Activated CD4-positive, CD25-positive, alpha-beta regulatory T cell (primary cell): ENCODE data around the gene ALB.

ENCODE experiments used
- DNase-seq, 4 experiments: peaks; one replicate each; lab custom pipeline; 2025; lab: John Stamatoyannopoulos, UW

The ALB gene

GRCh38 chr4:73451981-73452747 is 48.1 kb downstream of the ALB start:
- no peak for DNase-seq

- no peak for DNase-seq
Measured at GRCh38 chr4:73452953-73453700, 49.0 kb downstream of the ALB start.

GRCh38 chr4:73453701-73454005 is 49.6 kb downstream of the ALB start:
- no peak for DNase-seq

- DNase-seq = no peak
Measured at GRCh38 chr4:73454920-73455319, 50.8 kb downstream of the ALB start.

GRCh38 chr4:73456177-73457022 is 52.3 kb downstream of the ALB start:
- no peak for DNase-seq

- no peak for DNase-seq
Measured at GRCh38 chr4:73458184-73459047, 54.3 kb downstream of the ALB start.

- no peak for DNase-seq
Measured at GRCh38 chr4:73459048-73459421, 54.9 kb downstream of the ALB start.

- DNase-seq = no peak
Measured at GRCh38 chr4:73460913-73461522, 56.9 kb downstream of the ALB start.

GRCh38 chr4:73468170-73468569 is 64.1 kb downstream of the ALB start:
- DNase-seq = no peak

- DNase-seq = no peak
Measured at GRCh38 chr4:73470728-73471127, 66.6 kb downstream of the ALB start.
